ENCODE data around the gene PTPA.
"Not testable (repeated sequence)": the region's sequence is repeated elsewhere in the genome, so short reads cannot be mapped to it uniquely, and the experiment has no call there.

The PTPA gene

DNA sequence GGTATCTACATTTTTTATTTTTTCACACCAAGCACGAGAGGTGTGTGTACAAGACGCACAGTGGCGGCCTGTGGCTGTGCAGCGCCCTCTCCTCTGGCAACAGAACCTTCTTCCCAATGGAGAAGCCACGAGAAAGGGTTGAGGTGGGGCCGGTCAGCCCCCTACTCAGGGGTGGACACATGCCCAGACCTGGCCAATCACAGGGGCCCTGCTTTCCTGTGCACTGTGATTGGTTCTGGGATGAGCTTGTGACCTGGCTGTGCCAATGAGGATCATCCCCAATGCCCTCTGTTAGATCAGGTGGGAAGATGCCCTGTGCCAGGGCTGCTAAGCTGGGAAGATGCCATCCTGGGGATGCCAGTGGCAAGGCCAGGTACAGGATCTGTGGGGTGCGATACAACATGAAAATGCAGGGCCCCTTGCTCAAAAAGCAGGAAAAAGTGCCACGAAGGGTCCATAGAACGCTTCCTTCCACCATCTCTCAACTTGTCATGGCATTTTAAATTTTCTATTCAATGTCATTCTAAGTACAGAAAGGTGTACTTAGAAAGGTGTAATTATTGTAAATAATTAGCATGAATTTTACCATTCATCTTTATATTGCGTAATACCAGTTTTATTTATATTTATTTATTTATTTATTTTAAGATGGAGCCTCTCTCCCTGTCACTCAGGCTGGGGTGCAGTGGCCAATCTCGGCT, 51.4 kb downstream of the PTPA start:
- H3K4me2 ChIP-seq (ENCODE audit: low read length): no peak overlapping the region
- no peak overlapping the region for H3K27ac ChIP-seq (ENCODE audit: low read length)
- no peaks in the 10 kb centered on the region for H3K27me3 ChIP-seq (ENCODE audit: low read depth, low read length)

DNA sequence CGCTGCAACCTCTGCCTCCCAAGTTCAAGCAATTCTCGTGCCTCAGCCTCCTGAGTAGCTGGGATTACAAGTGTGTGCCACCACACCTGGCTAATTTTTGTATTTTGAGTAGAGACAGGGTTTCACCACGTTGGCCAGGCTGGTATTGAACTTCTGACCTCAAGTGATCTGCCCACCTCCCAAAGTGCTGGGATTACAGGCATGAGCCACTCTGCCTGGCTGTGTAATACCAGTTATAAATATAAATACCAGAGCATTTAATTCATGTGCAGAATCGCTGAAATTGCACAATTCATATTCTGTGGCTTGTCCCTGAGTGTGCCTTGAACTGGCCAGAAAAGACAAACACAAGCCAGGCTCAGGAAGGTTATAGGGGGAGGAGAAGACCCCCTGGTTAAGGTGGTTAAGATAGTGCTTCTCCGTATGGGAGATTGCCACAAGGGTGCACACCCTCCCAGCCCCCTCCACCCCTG, 52.0 kb downstream of the PTPA start:
- H3K4me1 ChIP-seq (ENCODE audit: low read length); H3K9me3 ChIP-seq (ENCODE audit: insufficient read depth, low read length); H3K27me3 ChIP-seq (ENCODE audit: low read depth, low read length); H3K9ac ChIP-seq (ENCODE audit: low read length); H3K4me2 ChIP-seq (ENCODE audit: low read length); H2AFZ ChIP-seq (ENCODE audit: low read depth, low read length); H4K20me1 ChIP-seq (ENCODE audit: insufficient read depth, low read length); H3K27ac ChIP-seq (ENCODE audit: low read length); H3K79me2 ChIP-seq (ENCODE audit: low read length); H3K36me3 ChIP-seq (replicated peaks; ENCODE audit: low read depth, low read length); H3K4me3 ChIP-seq (ENCODE audit: low read length): not testable (repeated sequence)

More for the DNA sequence above, 51.4 kb downstream of the PTPA start:
- Histone ChIP-seq H3K4me3 (ENCODE audit: low read length) (no peak overlapping the region), H3K9ac (ENCODE audit: low read length) (no peak overlapping the region), H3K9me3 (ENCODE audit: insufficient read depth, low read length) (no peaks in the 10 kb centered on the region), H3K79me2 (ENCODE audit: low read length) (no peaks in the 10 kb centered on the region), H3K4me1 (ENCODE audit: low read length) (no peaks in the 10 kb centered on the region), H3K36me3 (replicated peaks; ENCODE audit: low read depth, low read length) (no peaks in the 10 kb centered on the region), H4K20me1 (ENCODE audit: insufficient read depth, low read length) (no peaks in the 10 kb centered on the region), H2AFZ (ENCODE audit: low read depth, low read length) (no peak overlapping the region)
- TF ChIP-seq, protein P1, sequence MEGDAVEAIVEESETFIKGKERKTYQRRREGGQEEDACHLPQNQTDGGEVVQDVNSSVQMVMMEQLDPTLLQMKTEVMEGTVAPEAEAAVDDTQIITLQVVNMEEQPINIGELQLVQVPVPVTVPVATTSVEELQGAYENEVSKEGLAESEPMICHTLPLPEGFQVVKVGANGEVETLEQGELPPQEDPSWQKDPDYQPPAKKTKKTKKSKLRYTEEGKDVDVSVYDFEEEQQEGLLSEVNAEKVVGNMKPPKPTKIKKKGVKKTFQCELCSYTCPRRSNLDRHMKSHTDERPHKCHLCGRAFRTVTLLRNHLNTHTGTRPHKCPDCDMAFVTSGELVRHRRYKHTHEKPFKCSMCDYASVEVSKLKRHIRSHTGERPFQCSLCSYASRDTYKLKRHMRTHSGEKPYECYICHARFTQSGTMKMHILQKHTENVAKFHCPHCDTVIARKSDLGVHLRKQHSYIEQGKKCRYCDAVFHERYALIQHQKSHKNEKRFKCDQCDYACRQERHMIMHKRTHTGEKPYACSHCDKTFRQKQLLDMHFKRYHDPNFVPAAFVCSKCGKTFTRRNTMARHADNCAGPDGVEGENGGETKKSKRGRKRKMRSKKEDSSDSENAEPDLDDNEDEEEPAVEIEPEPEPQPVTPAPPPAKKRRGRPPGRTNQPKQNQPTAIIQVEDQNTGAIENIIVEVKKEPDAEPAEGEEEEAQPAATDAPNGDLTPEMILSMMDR (IDR thresholded peaks at IDR 0.05; ENCODE audit: low read depth, low read length): no peak
- no peak for TF ChIP-seq EZH2phosphoT487 (IDR thresholded peaks at IDR 0.05; ENCODE audit: low read depth)

DNA sequence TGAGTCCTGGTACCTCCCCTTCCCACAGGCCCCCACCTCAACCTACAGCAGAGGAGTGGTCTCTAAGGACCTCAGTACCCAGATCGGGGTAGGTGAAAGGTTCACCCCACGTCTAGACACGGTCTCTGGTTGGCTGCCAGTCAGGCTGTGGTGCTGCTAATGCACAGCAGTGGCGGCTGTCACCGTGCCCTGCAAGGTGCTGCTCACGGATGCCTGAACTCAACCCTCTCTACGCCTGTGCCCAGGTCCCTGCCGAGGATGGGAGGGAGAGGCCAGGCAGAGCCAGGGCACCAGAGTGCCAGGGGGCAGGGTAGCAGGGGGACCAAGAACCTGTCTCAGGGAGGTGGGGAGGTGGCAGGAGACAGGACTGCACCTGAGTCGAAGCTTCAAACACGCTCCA, 52.5 kb downstream of the PTPA start:
- Histone ChIP-seq H3K27me3 (ENCODE audit: low read depth, low read length) (no peaks in the 10 kb centered on the region), H3K9me3 (ENCODE audit: insufficient read depth, low read length) (no peaks in the 10 kb centered on the region), H3K79me2 (ENCODE audit: low read length) (no peaks in the 10 kb centered on the region), H4K20me1 (ENCODE audit: insufficient read depth, low read length) (no peaks in the 10 kb centered on the region), H2AFZ (ENCODE audit: low read depth, low read length) (no peak overlapping the region), H3K9ac (ENCODE audit: low read length) (no peak overlapping the region), H3K4me2 (ENCODE audit: low read length) (no peak overlapping the region), H3K4me3 (ENCODE audit: low read length) (no peak overlapping the region), H3K27ac (ENCODE audit: low read length) (no peak overlapping the region), H3K4me1 (ENCODE audit: low read length) (no peaks in the 10 kb centered on the region), H3K36me3 (replicated peaks; ENCODE audit: low read depth, low read length) (no peaks in the 10 kb centered on the region)
- TF ChIP-seq, protein P1 (IDR thresholded peaks at IDR 0.05; ENCODE audit: low read depth, low read length): no peak
- no peak for TF ChIP-seq EZH2phosphoT487 (IDR thresholded peaks at IDR 0.05; ENCODE audit: low read depth)

DNA sequence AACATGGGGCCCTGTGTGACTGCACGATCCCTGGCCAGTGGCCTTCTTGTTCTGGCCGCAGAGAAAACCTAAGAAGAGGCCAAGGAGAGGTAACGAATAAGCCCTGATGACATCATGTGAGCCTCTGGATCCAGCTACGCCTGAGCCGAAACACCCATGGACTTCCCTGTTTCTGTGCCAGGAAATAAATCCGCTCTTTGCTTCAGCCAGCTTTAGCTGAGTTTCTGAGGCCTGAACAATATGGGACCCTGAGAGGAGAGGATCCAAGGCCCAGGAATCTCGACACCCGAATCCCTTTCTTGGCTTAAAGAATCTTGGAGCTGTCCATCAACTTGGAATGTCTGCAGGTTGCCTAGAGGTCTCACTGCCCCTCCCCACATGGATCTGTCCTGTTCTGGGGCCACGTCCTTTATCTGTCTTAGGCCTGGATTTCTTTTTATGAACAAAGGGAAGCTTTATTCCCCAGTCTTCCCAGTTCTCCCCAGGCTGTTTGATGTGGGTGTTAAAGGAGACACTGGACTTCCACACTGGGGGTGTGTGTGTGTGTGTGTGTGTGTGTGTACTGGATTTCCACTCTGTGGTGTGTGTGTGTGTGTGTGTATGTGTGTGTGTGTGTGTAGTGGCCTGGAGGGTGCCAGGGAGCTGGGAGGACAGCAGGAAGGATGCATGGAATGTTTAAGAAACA, 53.2 kb downstream of the PTPA start:
- Histone ChIP-seq H3K36me3 (replicated peaks; ENCODE audit: low read depth, low read length) (no peaks in the 10 kb centered on the region), H3K4me3 (ENCODE audit: low read length) (no peak overlapping the region), H3K4me1 (ENCODE audit: low read length) (no peaks in the 10 kb centered on the region), H3K27me3 (ENCODE audit: low read depth, low read length) (no peaks in the 10 kb centered on the region), H3K9me3 (ENCODE audit: insufficient read depth, low read length) (no peaks in the 10 kb centered on the region), H3K27ac (ENCODE audit: low read length) (no peak overlapping the region), H3K79me2 (ENCODE audit: low read length) (no peaks in the 10 kb centered on the region), H4K20me1 (ENCODE audit: insufficient read depth, low read length) (no peaks in the 10 kb centered on the region), H3K9ac (ENCODE audit: low read length) (no peak overlapping the region), H2AFZ (ENCODE audit: low read depth, low read length) (no peak overlapping the region), H3K4me2 (ENCODE audit: low read length) (no peak overlapping the region)
- TF ChIP-seq, protein P1 (IDR thresholded peaks at IDR 0.05; ENCODE audit: low read depth, low read length): no peak
- no peak for TF ChIP-seq EZH2phosphoT487 (IDR thresholded peaks at IDR 0.05; ENCODE audit: low read depth)
